Tibial nerve (tissue), 3 donors: ENCODE results near the gene NAT14.

ENCODE experiments used
- EP300 ChIP-seq, 2 donors: sonication (generic); formaldehyde crosslinking; IDR thresholded peaks; one replicate each; pipeline ENCODE4 v1.6.1; 2017; ENCODE audit warnings: antibody characterized with exemption in 2 of 2, mild to moderate bottlenecking in 1 of 2
- POLR2A ChIP-seq, 2 donors: fragments of 450-650 bp; IDR thresholded peaks; one replicate each; pipeline ENCODE4 v1.6.1; 2017; ENCODE audit warnings: antibody characterized with exemption in 2 of 2, mild to moderate bottlenecking in 2 of 2, moderate library complexity in 2 of 2

- TF ChIP-seq EP300 (IDR thresholded peaks at IDR 0.05) (no peak), POLR2A (IDR thresholded peaks at IDR 0.05) (no peak)
These were observed 42.5 kb upstream of the NAT14 start for GRCh38 chr19:55442372-55442961.
